NCI-H1930 (cell line): ENCODE data around the gene TBX4.
"Not testable (repeated sequence)": the region's sequence is repeated elsewhere in the genome, so short reads cannot be mapped to it uniquely, and the experiment has no call there.

Experiments
- DNase-seq, 2 experiments: peaks; one replicate each; lab custom pipeline; 2025; lab: John Stamatoyannopoulos, UW

Gene TBX4

DNA sequence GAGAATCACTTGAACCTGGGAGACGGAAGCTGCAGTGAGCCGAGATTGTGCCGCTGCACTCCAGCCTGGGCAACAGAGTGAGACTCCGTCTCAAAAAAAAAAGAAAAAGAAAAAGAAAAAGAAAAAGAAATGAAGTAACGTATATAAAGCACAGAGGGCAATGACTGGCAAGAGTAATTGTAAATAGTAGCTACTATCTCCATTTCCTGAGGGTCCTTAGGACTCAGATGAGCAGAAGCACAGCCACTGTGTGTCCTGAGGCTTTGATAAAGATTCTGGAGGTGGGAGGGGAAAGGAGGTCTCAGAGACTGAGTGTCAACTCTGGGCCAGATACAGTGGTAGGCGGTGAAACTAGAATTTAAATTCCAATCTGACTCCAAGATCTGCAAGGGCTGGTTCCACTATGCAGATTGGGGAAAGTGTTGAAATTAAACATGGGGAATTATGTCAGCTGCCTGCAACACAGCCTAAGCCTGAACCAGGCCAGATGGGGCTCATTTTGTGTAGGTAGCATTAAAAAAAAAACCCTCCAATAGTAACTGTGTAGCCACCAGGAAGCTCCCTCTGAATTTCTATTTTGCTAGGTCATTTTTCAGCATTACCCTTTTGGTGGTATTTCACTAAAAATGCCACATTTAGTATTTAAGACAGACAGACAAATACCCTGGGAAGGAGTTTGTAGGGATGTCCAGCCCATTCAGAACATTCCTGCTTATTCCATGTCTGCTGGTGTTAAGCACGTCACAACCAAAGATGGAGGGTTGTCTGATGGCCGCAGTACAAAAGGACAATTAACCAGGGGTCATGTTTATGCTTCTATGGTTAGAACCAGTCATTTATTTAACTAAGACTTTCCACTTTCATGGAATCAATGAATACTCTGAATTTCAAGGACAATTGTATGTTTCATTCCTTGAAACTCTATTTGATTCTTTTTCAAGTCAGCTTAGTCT lies 46.1 kb downstream of the TBX4 start:
- no peak for DNase-seq

DNA sequence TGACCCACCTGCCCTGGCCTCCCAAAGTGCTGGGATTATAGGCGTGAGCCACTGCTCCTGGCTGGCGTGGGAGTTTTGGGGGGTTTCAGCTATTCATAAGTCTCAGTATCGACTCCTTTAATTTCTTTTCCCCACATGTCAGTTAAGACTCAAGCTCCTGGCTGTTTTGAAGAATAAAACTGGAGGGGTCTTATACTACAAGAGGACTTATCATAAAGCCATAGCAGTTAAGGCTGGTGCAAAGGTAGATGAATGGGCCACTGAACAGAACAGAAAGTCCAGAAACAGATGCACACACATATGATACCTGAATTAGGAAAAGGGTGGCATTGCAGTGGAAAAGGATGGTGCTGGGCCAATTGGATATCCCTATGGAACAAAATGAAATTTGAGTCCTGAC lies 47.4 kb downstream of the TBX4 start:
- no peak for DNase-seq

GRCh38 chr17:61500287-61500686 lies 48.1 kb downstream of the TBX4 start:
- no peak for DNase-seq

- DNase-seq = no peak
These were observed 50.1 kb downstream of the TBX4 start for GRCh38 chr17:61502292-61502691.

DNA sequence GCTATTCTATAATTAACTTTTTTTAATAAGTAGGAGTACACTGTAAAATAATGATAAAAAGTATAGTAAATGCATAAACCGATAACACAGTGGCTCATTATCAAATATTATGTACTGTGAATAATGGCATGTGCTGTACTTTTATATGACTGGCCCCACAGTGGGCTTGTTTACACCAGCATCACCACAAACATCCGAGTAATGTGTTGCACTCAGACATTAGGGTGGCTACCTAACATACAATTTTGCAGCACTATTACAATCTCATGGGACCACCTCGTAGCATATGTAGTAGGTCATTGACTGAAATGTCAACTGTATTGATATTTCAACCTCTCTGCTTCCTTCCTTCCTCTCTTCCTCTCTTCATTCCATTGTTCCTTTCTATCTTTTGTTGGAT lies 51.7 kb downstream of the TBX4 start:
- no peak for DNase-seq

DNA sequence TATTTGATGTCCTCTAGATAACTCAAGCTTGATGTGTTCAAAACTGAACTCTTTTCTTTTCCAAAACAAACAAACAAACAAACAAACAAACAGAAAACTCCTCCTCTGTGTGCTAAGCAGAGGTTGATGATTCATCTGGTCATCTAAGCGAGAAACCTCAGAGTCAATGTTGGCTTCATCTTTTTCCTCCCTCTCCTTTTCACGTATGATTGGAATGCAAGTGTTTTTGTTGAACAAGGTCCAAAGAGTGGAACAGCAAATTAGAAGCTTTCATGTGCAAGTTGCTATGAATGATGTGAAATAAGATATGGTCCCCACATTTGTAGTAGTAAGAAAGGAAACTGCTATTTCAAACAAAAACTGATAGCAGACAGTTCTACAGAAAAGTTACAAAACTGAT lies 52.5 kb downstream of the TBX4 start:
- no peak for DNase-seq

GRCh38 chr17:61505846-61506627 lies 53.8 kb downstream of the TBX4 start:
- no peak for DNase-seq

GRCh38 chr17:61507383-61508066 lies 55.3 kb downstream of the TBX4 start:
- DNase-seq = no peak

GRCh38 chr17:61508912-61509311 lies 56.7 kb downstream of the TBX4 start:
- no peak for DNase-seq

- DNase-seq = not testable (repeated sequence)
These were observed 57.2 kb downstream of the TBX4 start for GRCh38 chr17:61509454-61509853.

DNA sequence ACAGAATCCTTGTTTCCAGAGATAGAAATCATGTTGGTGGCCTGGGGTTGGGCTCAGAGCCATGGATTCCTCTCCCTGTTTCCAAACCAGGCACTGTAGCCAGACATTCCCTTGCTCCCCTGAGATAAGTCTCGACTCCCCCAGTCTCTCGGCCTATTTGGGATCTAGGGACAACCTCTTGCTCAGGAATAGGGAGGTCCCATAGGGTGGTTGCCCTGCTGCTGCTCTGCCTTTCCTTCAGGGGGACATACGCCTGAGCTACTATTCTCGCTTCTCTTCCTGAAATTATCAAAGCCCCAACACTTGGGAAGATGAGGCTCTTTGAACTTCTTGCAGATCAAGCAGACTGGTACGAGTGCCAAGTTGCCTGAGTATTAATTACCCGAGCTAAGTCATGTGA lies 58.0 kb downstream of the TBX4 start:
- no peak for DNase-seq

GRCh38 chr17:61510991-61511390 lies 58.8 kb downstream of the TBX4 start:
- no peak for DNase-seq

DNA sequence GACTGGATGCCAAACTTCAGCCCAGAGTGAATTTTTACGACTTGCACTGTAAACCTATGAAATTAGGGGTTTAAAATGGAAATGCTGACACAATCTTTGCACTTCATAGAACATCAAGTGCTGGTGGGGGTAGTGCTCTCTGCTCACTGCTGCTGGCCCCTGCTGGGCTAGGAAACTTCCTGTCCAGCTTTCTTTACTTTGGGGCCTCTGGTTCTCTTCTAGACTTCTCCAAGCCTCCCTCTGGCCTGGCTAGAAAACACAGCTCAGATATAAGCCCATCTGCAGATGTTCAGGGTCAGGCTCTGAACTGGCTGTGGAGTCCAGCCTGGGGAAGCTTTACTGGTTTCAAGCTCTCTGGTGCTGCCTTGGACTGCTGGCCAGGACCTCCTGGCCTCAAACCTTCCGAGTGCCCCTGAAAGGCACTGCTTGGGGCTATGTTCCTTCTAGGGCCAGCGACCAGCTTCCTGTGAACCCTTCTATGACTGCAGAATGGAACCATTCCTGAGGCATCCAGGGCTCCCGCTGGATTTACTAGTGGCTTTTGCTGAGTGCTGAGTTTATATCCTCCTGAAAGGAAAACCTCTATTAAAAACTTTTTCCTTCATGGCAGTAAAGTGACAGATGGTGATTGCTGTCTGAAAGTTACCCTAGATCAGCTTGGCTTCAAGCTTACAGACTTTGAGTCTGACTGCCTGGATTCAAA lies 59.4 kb downstream of the TBX4 start:
- DNase-seq = no peak

DNA sequence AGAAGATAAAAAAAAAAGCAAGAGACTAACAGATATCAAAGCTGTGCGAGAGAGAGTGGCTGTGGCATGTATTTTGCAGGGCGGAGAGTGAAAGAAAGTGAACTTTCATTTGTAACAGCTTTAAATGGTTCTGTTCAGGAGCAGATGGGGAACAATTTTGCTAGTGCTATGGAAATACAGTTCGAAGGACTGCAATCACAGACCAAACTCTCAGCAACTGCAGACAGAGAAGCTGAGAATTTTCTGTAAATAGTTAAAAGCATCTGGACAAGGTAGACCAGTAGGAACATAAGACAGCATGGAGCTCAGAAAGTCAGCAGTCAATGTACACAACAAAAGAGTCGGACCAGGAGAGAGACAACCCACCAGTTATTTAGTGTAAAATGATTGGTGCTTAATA lies 62.3 kb downstream of the TBX4 start:
- DNase-seq = no peak

GRCh38 chr17:61517265-61517664 lies 65.0 kb downstream of the TBX4 start:
- DNase-seq = no peak

- no peak for DNase-seq
These were observed 65.8 kb downstream of the TBX4 start for GRCh38 chr17:61517843-61518606.

DNA sequence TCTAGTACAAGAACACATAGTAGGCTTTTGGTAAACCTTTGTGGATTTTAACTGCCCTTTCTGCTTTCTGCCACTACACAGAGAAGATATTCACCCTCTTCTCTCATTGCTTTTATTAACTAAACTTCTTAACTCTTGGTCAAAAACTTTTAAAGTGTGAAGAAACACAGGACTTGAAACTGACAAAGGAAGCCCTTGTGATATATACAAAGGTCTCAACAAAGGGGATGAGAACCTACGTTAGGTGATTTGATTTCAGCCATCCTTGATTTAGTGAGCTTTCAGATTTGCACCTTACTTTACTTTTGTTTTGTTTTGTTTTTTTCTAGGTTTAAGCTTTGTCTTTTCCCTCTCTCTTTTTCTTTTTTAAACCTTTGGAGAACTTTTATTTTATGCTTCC lies 66.9 kb downstream of the TBX4 start:
- DNase-seq = no peak

- DNase-seq = no peak
These were observed 67.7 kb downstream of the TBX4 start for GRCh38 chr17:61519754-61520440.

DNA sequence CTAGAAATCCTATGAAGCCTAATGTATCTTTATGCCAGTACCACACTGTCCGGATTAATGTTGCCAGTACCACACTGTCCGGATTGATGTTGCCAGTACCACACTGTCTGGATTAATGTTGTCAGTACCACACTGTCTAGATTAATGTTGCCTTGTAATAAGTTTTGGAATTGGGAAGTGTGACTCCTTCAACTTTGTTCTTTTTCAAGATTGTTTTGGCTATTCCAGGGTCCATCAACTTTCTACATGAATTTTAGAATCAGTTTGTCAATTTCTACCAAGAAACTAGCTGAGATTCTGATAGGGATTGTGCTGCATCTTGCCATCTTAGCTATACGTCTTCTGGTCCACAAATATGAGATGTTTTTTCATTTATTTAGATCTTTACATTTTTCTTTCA lies 68.7 kb downstream of the TBX4 start:
- no peak for DNase-seq

DNA sequence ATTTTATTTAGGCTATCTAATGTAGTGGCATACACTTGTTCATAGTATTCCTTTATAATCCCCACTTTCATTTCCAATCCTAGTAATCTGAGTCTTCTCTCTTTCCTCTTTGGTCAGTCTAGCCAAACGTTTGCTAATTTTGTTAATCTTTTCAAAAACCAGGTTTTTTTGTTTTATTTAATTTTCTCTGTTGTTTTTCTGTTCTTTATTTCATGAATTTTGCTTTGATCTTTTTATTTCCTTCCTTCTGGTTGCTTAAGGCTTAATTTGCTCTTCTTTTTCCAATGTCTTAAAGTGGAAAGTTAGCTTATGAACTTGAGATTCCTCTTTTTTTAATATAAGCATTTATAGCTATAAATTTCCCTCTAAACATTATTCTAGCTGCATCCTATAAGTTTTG lies 69.9 kb downstream of the TBX4 start:
- DNase-seq = no peak

- no peak for DNase-seq
These were observed 72.1 kb downstream of the TBX4 start for GRCh38 chr17:61524319-61524718.
